Omental fat pad (tissue), 4 donors: ENCODE measurements around the gene TRPC5OS. TPM values are rescaled to one million over a fixed set of nuclear protein-coding genes. Genes with fewer than 3 reads are reported as not detected.

Experiments
- ATAC-seq: fragments of 150-250 bp; one replicate; pipeline ENCODE4 v1.9.1; 2016; ENCODE audit warnings: mild to moderate bottlenecking, moderate library complexity; ENCODE audit not compliant: low FRiP score
- DNase-seq: peaks from one replicate; pipeline ENCODE4 v3.0.0-alpha.2; 2019; ENCODE audit warnings: low spot score
- total RNA-seq, 4 donors: library from RNA; depleted of rRNA; stranded (reverse); fragments of >200 nt; gene quantifications; one replicate each; pipeline ENCODE4 v1.1.0, GENCODE V29; 2016
- TF ChIP-seq, protein P1 (sequence below), 3 donors: fragments of 450-650 bp; IDR thresholded peaks; one replicate each; pipeline ENCODE4 v1.5.1; 2016 to 2017; ENCODE audit warnings: antibody characterized with exemption in 3 of 3, mild to moderate bottlenecking in 3 of 3, moderate library complexity in 2 of 3

Gene TRPC5OS
- total RNA-seq, 4 donors from 2014 or later, result not detected

DNA sequence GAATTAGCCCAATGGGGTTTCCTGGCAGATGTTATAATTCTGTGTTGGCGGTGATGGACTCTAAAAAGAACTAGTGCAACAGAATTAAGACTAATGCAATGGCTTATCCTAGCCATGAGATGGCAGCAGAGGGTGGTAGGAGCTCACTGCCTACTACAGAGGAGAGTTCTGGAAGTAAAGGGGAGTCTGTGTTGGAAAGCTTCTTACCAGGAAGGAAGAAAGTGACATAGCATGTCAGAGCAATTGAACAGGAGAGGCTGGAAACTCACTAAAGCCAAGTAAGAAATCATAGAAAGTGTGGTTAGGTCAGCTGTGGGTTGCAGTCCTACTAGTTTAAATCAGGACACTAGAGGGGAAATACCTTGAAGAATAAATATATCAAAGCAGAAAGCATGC is 6.3 kb upstream of the TRPC5OS start:
- DNase-seq (no peak), ATAC-seq (peak; percentile 64)
- TF ChIP-seq, protein P1, sequence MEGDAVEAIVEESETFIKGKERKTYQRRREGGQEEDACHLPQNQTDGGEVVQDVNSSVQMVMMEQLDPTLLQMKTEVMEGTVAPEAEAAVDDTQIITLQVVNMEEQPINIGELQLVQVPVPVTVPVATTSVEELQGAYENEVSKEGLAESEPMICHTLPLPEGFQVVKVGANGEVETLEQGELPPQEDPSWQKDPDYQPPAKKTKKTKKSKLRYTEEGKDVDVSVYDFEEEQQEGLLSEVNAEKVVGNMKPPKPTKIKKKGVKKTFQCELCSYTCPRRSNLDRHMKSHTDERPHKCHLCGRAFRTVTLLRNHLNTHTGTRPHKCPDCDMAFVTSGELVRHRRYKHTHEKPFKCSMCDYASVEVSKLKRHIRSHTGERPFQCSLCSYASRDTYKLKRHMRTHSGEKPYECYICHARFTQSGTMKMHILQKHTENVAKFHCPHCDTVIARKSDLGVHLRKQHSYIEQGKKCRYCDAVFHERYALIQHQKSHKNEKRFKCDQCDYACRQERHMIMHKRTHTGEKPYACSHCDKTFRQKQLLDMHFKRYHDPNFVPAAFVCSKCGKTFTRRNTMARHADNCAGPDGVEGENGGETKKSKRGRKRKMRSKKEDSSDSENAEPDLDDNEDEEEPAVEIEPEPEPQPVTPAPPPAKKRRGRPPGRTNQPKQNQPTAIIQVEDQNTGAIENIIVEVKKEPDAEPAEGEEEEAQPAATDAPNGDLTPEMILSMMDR (IDR thresholded peaks at IDR 0.05), result no peak

DNA sequence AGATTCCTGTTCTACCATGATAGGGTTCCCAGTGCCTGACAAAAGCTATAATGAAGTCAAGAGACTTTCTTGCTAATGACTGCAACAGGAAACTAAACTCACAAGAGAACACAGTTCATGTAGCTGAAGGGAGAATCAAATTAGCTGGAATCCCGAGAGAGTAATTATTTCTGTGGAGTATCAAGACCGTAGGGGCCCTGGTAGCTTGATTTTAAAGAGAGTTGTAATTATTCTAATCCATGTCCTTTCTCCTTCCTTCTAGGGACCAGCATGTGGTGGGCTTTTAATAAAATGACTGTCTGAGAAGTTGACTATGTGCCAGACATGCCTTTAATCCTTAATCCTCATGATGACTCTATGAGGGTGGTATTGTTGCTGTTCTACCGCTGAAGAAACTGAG is 1.7 kb upstream of the TRPC5OS start:
- TF ChIP-seq, protein P1 (IDR thresholded peaks at IDR 0.05), result no peak
- no peak for ATAC-seq

DNA sequence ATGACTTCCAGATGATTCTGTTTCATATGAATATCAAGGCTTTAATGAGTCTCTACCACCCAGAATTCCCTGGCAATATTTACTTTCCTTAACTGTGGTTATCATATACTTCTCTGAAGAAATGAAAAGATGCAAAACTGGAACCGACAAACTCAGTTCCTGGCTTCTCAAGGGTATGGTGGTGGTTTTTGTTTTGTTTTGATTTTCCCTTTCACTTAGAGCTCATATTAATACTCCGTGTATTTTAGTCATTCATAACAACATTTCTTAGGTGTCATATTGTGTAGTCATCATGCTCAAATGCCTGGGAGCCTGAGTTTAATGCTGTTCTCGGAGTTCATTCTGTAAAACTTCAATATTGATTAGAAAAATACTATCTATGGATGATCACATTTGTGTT is 665 bp downstream of the TRPC5OS start:
- TF ChIP-seq, protein P1 (IDR thresholded peaks at IDR 0.05), result no peak
- ATAC-seq, result no peak
- no peak for DNase-seq

More for the DNA sequence above, 1.7 kb upstream of the TRPC5OS start:
- DNase-seq, result no peak

DNA sequence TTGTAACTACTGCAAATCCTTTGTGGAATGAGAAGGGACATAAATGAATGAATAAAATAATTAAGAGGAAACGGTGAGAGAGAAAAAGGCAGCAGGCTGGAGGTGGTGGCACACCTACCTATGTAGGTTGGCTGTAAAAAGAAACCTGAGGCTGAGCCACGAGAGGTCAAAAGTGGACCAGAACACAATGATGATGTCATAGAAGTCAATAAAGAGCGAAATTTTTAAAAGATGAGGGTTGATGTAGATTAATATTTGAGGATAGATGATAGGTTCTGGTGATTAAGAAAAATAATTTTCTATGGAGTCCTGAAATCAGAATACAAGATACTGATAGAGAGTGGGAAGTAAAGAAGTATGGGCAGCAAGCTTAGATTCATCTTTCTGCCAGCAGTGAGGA is 1.7 kb downstream of the TRPC5OS start:
- TF ChIP-seq, protein P1 (IDR thresholded peaks at IDR 0.05), result no peak
- ATAC-seq (no peak), DNase-seq (no peak)

DNA sequence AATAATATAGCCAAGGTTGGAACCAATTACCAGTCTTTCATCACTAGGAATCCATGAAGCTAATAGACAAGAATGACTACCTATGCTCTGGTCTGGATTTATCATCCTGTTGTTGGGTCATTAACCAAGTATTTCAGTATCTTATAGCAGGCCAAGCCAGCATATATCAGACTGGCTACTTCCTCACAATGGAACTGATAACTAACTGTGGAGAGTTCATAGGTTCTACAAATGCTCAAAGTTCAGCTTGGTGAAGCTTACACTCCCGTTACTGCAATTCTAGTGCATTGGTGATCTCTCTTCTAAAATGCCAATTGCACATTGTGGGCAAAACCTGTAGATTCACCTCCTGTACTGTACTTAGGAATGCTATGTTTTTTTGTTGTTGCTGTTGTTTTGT is 4.8 kb downstream of the TRPC5OS start:
- no peak for DNase-seq
- TF ChIP-seq, protein P1 (IDR thresholded peaks at IDR 0.05), result no peak
- ATAC-seq, result no peak

DNA sequence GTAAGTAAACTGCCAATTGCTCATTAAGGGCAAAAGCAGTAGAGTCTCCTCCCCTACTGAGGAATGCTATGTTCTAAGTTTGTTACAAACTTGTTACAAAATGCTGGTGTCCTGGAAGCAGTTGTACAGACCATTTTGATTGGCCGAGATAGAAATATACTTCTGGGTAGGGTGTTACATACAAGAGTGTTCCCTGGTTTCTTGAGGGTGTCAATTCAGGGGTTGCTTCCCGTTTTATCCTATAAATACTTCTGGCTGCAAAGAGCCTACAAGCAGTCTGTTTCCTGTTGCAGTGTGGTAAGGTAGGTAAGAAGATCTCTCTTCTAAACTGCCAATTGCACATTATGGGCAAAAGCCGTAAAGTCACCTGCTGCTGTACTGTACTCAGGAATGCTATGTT is 5.7 kb downstream of the TRPC5OS start:
- ATAC-seq (no peak), DNase-seq (no peak)
- TF ChIP-seq, protein P1 (IDR thresholded peaks at IDR 0.05), result no peak

DNA sequence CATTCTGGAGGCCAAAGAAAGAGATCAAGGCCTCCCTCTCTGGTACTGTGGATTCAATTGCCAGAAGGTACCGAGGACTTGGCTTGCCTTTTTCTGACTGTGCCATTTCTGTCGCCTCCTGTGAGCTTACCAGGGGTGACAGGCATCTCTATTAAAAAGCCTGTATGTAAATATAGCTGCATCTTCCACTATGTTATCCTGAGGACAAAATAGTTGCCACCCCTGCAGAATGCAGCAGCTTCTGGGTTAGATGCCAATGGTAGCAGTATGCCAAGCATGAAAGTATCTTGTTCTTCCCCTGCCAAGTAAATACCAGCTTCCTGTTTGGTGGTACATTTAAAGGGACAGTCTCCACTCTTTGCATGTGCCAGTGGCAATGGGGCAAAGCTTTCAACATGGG is 10.7 kb downstream of the TRPC5OS start:
- TF ChIP-seq, protein P1 (IDR thresholded peaks at IDR 0.05), result no peak
- ATAC-seq (no peak), DNase-seq (no peak)
